GM18867 (cell line): Measurements from ENCODE around the gene GPM6B.
"Not testable (repeated sequence)": the region's sequence is repeated elsewhere in the genome, so short reads cannot be mapped to it uniquely, and the experiment has no call there.

ENCODE experiments used
- ATAC-seq: cut with Tn5 transposase; IDR thresholded peaks from one replicate; pipeline ENCODE4 v1.9.1; 2021; ENCODE audit warnings: mild to moderate bottlenecking, moderate library complexity; ENCODE audit not compliant: unreplicated experiment

GPM6B gene

DNA sequence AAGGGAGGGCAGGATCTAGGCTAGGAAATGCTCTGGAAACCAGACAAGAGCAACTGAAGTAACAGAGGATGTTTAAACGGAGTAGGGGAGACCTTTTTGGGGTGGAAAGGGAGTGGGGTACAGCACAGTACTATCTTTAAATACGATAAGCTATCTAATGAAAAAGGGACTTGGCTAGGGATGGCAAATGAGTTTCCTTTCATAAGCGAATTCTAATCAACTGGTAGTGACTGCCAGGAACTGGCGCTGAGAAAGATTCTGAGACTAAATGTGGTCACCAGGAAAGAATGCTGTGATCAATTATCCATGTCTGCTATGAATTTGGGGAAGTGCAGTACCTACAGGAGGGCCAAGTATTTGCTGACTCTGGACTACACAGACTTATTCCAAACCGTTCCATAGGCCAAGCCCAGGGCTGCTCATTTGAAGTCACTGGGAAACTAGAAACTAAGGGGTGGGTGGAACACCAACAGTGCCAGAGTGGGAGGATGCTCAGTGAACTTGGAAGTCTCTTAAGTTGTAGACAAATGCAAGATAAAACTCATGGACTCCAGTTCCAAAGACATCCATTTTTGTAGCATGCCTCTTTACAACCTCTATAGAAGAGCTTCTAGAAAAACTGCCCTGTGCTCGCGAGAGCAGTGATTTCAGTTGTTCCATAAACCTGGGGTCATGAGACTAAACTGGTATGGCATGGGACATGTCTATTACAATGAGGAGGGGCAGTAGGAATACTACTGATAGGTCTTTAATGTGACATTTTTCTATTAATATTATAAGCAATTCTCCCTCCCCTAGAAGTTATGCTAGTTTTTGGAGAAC lies 84.4 kb downstream of the GPM6B start:
- no peak for ATAC-seq

DNA sequence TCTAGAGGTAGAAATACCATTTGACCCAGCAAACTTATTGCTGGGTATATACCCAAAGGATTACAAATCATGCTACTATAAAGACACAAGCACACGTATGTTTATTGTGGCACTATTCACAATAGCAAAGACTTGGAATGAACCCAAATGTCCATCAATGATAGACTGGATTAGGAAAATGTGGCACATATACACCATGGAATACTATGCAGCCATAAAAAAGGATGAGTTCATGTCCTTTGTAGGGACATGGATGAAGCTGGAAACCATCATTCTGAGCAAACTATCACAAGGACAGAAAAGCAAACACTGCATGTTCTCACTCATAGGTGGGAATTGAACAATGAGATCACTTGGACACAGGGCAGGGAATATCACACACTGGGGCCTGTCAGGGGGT lies 86.4 kb downstream of the GPM6B start:
- not testable (repeated sequence) for ATAC-seq

DNA sequence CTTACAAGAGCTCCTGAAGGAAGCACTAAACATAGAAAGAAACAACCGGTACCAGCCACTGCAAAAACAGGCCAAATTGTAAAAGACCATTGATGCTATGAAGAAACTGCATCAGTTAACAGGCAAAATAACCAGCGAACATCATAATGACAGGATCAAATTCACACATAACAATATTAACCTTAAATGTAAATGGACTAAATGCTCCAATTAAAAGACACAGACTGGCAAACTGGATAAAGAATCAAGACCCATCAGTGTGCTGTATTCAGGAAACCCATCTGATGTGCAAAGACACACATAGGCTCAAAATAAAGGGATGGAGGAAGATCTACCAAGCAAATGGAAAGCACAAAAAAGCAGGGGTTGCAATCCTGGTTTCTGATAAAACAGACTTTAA lies 90.3 kb downstream of the GPM6B start:
- ATAC-seq, result not testable (repeated sequence)

DNA sequence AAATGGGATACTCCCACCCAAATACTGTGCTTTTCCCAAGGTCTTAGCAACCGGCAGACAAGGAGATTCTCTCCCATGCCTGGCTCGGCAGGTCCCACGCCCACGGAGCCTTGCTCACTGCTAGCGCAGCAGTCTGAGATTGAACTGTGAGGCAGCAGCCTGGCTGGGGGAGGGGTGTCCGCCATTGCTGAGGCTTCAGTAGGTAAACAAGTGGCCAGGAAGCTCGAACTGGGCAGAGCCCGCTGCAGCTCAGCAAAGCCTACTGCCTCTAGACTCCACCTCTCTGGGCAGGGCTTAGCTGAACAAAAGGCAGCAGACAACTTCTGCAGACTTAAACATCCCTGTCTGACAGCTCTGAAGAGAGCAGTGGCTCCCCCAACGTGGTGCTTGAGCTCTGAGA lies 92.0 kb downstream of the GPM6B start:
- not testable (repeated sequence) for ATAC-seq

DNA sequence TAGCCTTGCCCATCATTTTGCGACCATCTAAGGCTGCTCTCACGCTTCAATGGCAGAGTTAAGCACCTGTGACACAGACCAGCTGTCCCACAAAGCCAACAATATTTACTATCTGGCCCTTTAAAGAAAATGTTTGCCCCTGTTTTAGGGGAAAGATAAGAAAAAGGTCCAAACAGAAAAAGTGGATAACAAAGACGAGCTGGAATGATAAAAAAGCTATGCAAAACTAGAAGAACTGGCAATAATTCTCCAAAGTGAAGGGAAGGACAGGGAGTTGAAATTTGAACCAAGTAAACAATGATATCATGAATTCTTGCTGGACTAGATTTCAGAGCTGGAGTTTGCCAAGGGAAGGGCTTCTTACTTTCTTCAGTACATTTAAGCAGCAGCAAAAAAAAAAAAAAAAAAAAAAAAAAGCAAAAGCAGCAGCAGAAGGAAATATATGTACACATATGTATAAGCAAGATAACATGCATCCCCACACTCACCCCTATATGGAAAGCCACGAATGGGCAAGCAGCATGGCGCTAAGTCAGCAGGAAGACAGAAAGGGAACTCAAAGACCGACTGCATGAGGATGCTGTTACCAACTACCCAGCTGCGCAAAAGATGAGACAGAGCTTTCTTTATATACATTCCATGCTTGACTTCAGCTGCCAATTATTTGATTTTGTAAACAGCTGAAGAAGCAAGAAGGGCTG lies 94.9 kb downstream of the GPM6B start:
- ATAC-seq, result no peak

DNA sequence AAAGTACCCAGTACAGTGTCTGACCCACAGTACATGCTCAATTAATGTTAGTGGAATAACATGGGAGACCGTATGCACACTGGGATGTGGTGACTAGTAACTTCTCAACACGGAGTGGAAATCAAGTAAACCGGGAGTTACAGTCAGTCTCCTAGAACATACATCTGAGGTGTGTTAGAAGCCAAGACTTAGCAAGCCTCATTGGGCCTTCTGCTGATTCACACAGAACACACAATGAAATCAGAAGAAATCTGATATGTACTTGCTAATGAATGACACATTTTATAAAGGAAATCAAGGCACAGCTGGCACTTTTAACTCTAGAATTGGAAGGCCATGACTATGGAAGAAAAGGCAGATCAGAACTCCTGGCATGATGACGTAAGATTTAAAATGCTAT lies 95.5 kb downstream of the GPM6B start:
- no peak for ATAC-seq
